ENCODE measurements around the gene SFT2D1.
"Not testable (repeated sequence)": the region's sequence is repeated elsewhere in the genome, so short reads cannot be mapped to it uniquely, and the experiment has no call there.

Gene SFT2D1

DNA sequence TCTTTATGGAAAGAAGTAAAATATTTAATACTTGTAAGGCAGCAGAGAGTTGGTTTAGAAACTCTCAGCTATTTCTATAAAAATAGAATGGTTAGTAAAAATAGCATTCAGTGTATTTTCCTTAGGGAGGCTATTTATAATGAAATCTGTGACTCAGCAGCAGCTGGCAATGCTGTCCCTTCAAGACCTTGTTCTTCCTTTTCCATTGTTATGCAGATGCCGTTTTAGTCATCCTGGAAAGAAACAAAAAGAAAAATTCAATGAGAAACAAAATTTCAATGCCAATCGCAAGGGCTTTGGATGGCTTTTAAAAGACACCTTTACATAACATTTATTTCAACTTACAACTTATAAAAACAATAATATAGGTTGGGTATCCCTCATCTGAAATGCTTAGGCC is 22.9 kb upstream of the SFT2D1 start:
- Histone ChIP-seq H3K27ac (ENCODE audit: low read depth in 2 of 2, low read length in 2 of 2) (no peak overlapping the region), H3K36me3 (ENCODE audit: control insufficient read depth in 2 of 2, insufficient read depth in 2 of 2, low read length in 2 of 2) (peaks cover 21 to 29% of the 10 kb centered on the region in 2 donors), H3K9ac (ENCODE audit: low read depth in 1 of 2, low read length in 2 of 2) (no peak overlapping the region)

DNA sequence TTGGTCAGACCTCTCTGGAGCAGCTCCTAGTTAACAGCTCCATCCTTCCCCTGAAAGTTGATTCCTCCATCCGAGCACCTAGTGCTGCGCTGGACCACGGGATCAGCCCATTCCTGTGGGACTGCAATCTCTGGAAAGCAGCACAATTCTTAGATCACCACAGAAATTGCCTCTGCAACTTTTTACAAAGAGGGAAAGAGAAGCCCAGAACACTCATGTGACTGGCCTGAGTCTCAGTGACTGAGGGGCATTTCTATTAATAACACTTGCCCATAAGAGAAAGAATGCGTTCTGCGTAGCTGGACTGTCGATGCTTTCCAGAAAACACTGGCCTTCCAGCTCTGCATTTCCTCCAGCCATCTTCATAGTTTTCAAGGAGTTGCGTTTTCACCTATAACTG is 22.1 kb upstream of the SFT2D1 start:
- H3K4me3 ChIP-seq (ENCODE audit: low read length in 2 of 2): no peak overlapping the region
- H3K9ac ChIP-seq (ENCODE audit: low read depth in 1 of 2, low read length in 2 of 2): no peak overlapping the region
- no peaks in the 10 kb centered on the region for H3K9me3 ChIP-seq (ENCODE audit: control insufficient read depth in 2 of 2, low read length in 2 of 2)
- no peaks in the 10 kb centered on the region for H3K27me3 ChIP-seq (ENCODE audit: control insufficient read depth in 2 of 2, insufficient read depth in 2 of 2, low read length in 2 of 2)
- H3K36me3 ChIP-seq (ENCODE audit: control insufficient read depth in 2 of 2, insufficient read depth in 2 of 2, low read length in 2 of 2): peaks cover 21 to 29% of the 10 kb centered on the region in 2 donors
- peaks cover 0 to 2% of the 10 kb centered on the region in 2 donors for H3K4me1 ChIP-seq (ENCODE audit: control insufficient read depth in 2 of 2, insufficient read depth in 2 of 2, low read length in 2 of 2)
- no peak overlapping the region for H3K27ac ChIP-seq (ENCODE audit: low read depth in 2 of 2, low read length in 2 of 2)

More for the DNA sequence above, 22.9 kb upstream of the SFT2D1 start:
- H3K9me3 ChIP-seq (ENCODE audit: control insufficient read depth in 2 of 2, low read length in 2 of 2): no peaks in the 10 kb centered on the region
- peaks cover 0 to 2% of the 10 kb centered on the region in 2 donors for H3K4me1 ChIP-seq (ENCODE audit: control insufficient read depth in 2 of 2, insufficient read depth in 2 of 2, low read length in 2 of 2)
- H3K4me3 ChIP-seq (ENCODE audit: low read length in 2 of 2): no peak overlapping the region
- no peaks in the 10 kb centered on the region for H3K27me3 ChIP-seq (ENCODE audit: control insufficient read depth in 2 of 2, insufficient read depth in 2 of 2, low read length in 2 of 2)

DNA sequence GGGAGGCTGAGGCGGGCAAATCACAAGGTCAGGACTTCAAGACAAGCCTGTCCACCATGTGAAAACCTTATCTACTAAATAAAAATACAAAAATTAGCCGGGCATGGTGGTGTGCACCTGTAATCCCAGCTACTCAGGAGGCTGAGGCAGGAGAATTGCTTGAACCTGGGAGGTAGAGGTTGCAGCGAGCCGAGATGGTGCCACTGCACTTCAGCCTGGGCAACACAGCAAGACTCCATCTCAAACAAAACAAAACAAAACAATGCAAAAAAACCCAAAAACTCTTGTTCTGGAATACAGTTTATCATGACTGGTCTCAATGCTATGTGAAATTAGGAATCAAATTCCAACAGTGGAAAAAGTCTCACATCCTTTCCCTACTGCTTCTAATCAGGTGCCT is 20.1 kb upstream of the SFT2D1 start:
- H3K36me3 ChIP-seq (ENCODE audit: control insufficient read depth in 2 of 2, insufficient read depth in 2 of 2, low read length in 2 of 2): peaks cover 21 to 27% of the 10 kb centered on the region in 2 donors
- not testable (repeated sequence) for H3K4me3 ChIP-seq (ENCODE audit: low read length in 2 of 2); H3K9me3 ChIP-seq (ENCODE audit: control insufficient read depth in 2 of 2, low read length in 2 of 2); H3K27me3 ChIP-seq (ENCODE audit: control insufficient read depth in 2 of 2, insufficient read depth in 2 of 2, low read length in 2 of 2); H3K4me1 ChIP-seq (ENCODE audit: control insufficient read depth in 2 of 2, insufficient read depth in 2 of 2, low read length in 2 of 2); H3K9ac ChIP-seq (ENCODE audit: low read depth in 1 of 2, low read length in 2 of 2); H3K27ac ChIP-seq (ENCODE audit: low read depth in 2 of 2, low read length in 2 of 2)

DNA sequence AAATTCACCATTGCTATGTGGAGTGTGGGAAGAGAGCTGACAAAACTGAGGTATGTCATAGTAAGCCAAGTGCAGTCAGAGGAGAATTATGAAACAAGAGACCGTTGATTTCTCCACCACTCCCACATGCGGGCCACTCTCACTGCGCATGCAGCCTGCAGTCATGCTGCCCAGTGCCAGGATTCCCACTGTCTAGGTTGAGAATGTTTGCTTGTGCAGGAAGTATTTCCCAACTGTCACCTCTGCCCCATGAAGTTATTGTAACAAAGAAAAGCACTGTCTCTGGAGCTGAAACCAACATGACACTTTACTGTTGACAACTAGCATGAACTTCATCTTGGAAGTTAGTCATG is 18.7 kb upstream of the SFT2D1 start:
- H3K27ac ChIP-seq (ENCODE audit: low read depth in 2 of 2, low read length in 2 of 2): no peak overlapping the region

DNA sequence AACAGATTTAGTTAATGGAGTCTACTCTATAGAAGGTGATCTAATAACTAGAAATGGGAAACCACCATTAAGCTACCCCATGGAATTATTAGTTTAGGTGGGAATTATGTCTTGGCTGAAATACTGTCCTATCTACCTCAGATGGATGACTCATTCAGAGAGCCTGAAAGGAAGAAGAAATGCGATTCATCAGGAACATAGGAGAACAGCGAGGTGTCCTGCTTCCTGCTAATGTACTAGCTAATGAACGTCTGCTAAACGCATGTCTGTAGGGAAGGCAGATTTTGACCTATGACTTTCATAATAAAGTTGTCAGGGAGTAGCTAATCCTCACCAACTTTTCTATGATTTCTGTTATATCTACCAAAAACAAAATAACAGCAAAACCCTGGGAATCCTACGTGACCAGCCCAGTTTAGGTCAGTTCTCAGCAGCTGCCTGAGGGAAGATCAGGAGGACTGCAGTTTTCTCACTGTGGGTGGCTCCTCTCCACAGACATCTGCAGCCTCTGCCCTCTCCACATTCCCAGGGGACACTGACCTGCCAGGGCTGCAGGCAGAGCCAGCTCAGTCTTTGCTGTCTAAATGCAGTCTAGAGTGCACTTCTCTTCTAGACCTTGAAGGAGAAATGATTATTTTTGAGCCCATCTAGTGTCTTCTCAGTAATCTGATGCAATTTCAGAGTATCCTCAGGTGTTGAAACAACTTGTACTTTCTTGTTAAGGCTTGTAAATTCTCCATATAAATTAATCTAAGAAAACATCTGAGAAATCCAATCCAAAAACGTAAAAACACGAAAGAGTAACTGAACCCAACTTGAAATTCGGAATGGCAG is 18.1 kb upstream of the SFT2D1 start:
- H3K27ac ChIP-seq (ENCODE audit: low read depth in 2 of 2, low read length in 2 of 2): no peak overlapping the region
- no peak overlapping the region for H3K4me3 ChIP-seq (ENCODE audit: low read length in 2 of 2)
- no peaks in the 10 kb centered on the region for H3K9me3 ChIP-seq (ENCODE audit: control insufficient read depth in 2 of 2, low read length in 2 of 2)
- no peaks in the 10 kb centered on the region for H3K27me3 ChIP-seq (ENCODE audit: control insufficient read depth in 2 of 2, insufficient read depth in 2 of 2, low read length in 2 of 2)
- peaks cover 16 to 18% of the 10 kb centered on the region in 2 donors for H3K36me3 ChIP-seq (ENCODE audit: control insufficient read depth in 2 of 2, insufficient read depth in 2 of 2, low read length in 2 of 2)
- no peak overlapping the region for H3K9ac ChIP-seq (ENCODE audit: low read depth in 1 of 2, low read length in 2 of 2)
- peaks cover 0 to 2% of the 10 kb centered on the region in 2 donors for H3K4me1 ChIP-seq (ENCODE audit: control insufficient read depth in 2 of 2, insufficient read depth in 2 of 2, low read length in 2 of 2)

More for the DNA sequence above, 18.7 kb upstream of the SFT2D1 start:
- Histone ChIP-seq H3K4me3 (ENCODE audit: low read length in 2 of 2) (no peak overlapping the region), H3K36me3 (ENCODE audit: control insufficient read depth in 2 of 2, insufficient read depth in 2 of 2, low read length in 2 of 2) (peaks cover 21% of the 10 kb centered on the region in 2 donors), H3K9me3 (ENCODE audit: control insufficient read depth in 2 of 2, low read length in 2 of 2) (no peaks in the 10 kb centered on the region), H3K4me1 (ENCODE audit: control insufficient read depth in 2 of 2, insufficient read depth in 2 of 2, low read length in 2 of 2) (peaks cover 0 to 2% of the 10 kb centered on the region in 2 donors), H3K27me3 (ENCODE audit: control insufficient read depth in 2 of 2, insufficient read depth in 2 of 2, low read length in 2 of 2) (no peaks in the 10 kb centered on the region), H3K9ac (ENCODE audit: low read depth in 1 of 2, low read length in 2 of 2) (no peak overlapping the region)

DNA sequence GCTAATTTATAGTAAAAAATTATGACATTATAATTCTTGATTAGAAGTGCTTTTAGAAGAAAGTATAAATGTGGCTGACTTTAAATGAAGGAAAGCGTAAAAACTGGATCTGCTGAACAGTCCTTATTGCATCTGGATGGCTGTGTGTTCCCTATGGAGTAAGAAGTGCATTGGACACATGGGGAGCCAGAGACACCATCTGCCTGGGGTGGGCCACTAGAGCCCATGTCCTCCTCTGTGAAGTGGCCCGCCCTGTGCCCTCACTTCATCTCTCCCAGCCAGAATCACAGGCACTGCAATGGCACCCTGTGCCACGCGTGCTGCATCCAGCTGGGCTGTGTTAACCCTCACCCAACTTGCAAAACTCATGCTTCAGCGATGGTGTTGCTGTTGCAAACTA is 13.2 kb upstream of the SFT2D1 start:
- Histone ChIP-seq H3K9ac (ENCODE audit: low read depth in 1 of 2, low read length in 2 of 2) (no peak overlapping the region), H3K27ac (ENCODE audit: low read depth in 2 of 2, low read length in 2 of 2) (no peak overlapping the region), H3K4me1 (ENCODE audit: control insufficient read depth in 2 of 2, insufficient read depth in 2 of 2, low read length in 2 of 2) (peaks cover 0 to 10% of the 10 kb centered on the region in 2 donors), H3K36me3 (ENCODE audit: control insufficient read depth in 2 of 2, insufficient read depth in 2 of 2, low read length in 2 of 2) (no peaks in the 10 kb centered on the region), H3K4me3 (ENCODE audit: low read length in 2 of 2) (no peak overlapping the region), H3K9me3 (ENCODE audit: control insufficient read depth in 2 of 2, low read length in 2 of 2) (no peaks in the 10 kb centered on the region), H3K27me3 (ENCODE audit: control insufficient read depth in 2 of 2, insufficient read depth in 2 of 2, low read length in 2 of 2) (no peaks in the 10 kb centered on the region)

DNA sequence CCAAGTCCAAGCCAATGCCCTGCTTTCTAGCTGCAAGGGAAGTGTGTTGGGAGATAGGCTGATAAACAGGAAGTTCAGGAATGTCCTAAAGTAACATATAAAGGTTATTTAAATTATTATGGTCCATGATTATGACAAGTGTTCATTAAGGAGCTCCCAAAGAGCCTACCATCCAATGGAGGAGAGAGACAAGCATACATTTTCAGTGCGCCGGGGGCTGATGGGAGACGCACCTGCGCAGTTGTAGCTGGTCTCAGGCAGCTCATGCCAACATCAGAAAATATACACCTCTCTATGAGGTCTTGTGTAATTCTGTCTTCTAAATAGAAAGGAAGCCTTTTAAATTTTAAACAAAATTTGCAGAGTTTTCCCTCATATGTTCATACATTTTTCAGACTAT is 12.6 kb upstream of the SFT2D1 start:
- Histone ChIP-seq H3K9ac (ENCODE audit: low read depth in 1 of 2, low read length in 2 of 2) (no peak overlapping the region), H3K4me3 (ENCODE audit: low read length in 2 of 2) (no peak overlapping the region), H3K27ac (ENCODE audit: low read depth in 2 of 2, low read length in 2 of 2) (no peak overlapping the region), H3K36me3 (ENCODE audit: control insufficient read depth in 2 of 2, insufficient read depth in 2 of 2, low read length in 2 of 2) (no peaks in the 10 kb centered on the region), H3K4me1 (ENCODE audit: control insufficient read depth in 2 of 2, insufficient read depth in 2 of 2, low read length in 2 of 2) (peaks cover 0 to 10% of the 10 kb centered on the region in 2 donors), H3K27me3 (ENCODE audit: control insufficient read depth in 2 of 2, insufficient read depth in 2 of 2, low read length in 2 of 2) (no peaks in the 10 kb centered on the region), H3K9me3 (ENCODE audit: control insufficient read depth in 2 of 2, low read length in 2 of 2) (no peaks in the 10 kb centered on the region)

DNA sequence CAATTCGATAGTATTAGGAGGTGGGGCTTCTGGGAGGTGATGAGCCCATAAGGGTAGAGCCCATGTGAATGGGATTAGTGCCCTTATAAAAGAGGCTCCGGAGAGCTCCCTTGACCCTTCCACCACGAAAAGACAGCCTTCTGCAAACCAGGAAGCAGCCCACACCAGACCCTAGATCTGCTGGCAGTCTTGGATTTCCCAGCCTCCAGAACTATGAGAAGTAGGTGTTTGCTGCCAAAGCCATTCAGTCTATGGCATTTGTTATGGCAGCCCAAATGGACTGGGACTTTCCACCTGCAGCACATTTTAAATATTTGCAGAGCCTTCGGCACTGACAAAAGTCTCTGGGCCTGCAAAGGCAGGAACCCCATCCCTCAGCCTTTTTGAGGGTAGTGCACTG is 11.8 kb upstream of the SFT2D1 start:
- H3K27ac ChIP-seq (ENCODE audit: low read depth in 2 of 2, low read length in 2 of 2): no peak overlapping the region
- no peaks in the 10 kb centered on the region for H3K36me3 ChIP-seq (ENCODE audit: control insufficient read depth in 2 of 2, insufficient read depth in 2 of 2, low read length in 2 of 2)
- H3K9ac ChIP-seq (ENCODE audit: low read depth in 1 of 2, low read length in 2 of 2): no peak overlapping the region
- H3K9me3 ChIP-seq (ENCODE audit: control insufficient read depth in 2 of 2, low read length in 2 of 2): no peaks in the 10 kb centered on the region
- no peak overlapping the region for H3K4me3 ChIP-seq (ENCODE audit: low read length in 2 of 2)
- H3K27me3 ChIP-seq (ENCODE audit: control insufficient read depth in 2 of 2, insufficient read depth in 2 of 2, low read length in 2 of 2): no peaks in the 10 kb centered on the region
- H3K4me1 ChIP-seq (ENCODE audit: control insufficient read depth in 2 of 2, insufficient read depth in 2 of 2, low read length in 2 of 2): peaks cover 0 to 10% of the 10 kb centered on the region in 2 donors

DNA sequence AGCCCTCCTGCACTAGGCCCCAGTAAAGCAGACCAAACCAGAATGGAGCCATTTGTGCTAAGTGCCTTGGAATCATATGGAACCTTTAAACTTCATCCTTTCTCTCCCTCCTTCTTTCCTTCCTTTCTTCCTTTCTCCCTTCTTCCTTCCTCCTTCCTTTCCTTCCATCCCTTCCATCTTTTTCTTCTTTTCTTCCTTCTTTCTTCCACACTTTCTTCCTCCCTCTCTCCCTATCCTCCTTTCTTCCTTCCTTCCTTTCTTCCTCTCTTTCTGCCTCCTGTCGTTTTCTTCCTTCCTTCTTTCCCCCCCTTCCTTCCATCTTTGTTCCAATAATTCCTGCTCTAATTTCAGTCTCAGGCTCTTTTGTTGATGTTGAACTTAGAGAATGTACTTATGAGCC is 11.2 kb upstream of the SFT2D1 start:
- Histone ChIP-seq H3K4me3 (ENCODE audit: low read length in 2 of 2) (no peak overlapping the region), H3K9me3 (ENCODE audit: control insufficient read depth in 2 of 2, low read length in 2 of 2) (no peaks in the 10 kb centered on the region), H3K9ac (ENCODE audit: low read depth in 1 of 2, low read length in 2 of 2) (no peak overlapping the region), H3K36me3 (ENCODE audit: control insufficient read depth in 2 of 2, insufficient read depth in 2 of 2, low read length in 2 of 2) (no peaks in the 10 kb centered on the region), H3K27ac (ENCODE audit: low read depth in 2 of 2, low read length in 2 of 2) (no peak overlapping the region), H3K27me3 (ENCODE audit: control insufficient read depth in 2 of 2, insufficient read depth in 2 of 2, low read length in 2 of 2) (no peaks in the 10 kb centered on the region), H3K4me1 (ENCODE audit: control insufficient read depth in 2 of 2, insufficient read depth in 2 of 2, low read length in 2 of 2) (peaks cover 0 to 10% of the 10 kb centered on the region in 2 donors)

DNA sequence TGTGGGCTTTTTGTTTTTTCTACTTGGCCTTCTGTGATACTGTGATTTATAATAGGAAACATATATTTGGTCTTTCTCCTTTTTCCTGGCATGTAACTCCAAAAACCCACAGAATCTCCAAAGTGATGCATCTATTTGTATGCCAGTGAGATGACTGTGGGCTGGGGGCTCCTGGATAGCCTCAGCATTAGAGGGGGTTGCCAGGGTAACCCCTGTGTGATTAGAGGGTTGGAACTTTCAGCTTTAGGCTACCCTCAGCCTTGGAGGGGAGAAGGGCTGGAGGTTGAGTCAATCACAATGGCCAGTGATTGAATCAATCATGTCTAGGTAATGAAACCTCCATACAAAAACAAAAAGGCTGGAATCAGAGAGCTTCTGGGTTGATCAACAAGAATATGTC is 10.6 kb upstream of the SFT2D1 start:
- no peaks in the 10 kb centered on the region for H3K9me3 ChIP-seq (ENCODE audit: control insufficient read depth in 2 of 2, low read length in 2 of 2)
- no peak overlapping the region for H3K4me3 ChIP-seq (ENCODE audit: low read length in 2 of 2)
- H3K9ac ChIP-seq (ENCODE audit: low read depth in 1 of 2, low read length in 2 of 2): no peak overlapping the region
- no peaks in the 10 kb centered on the region for H3K27me3 ChIP-seq (ENCODE audit: control insufficient read depth in 2 of 2, insufficient read depth in 2 of 2, low read length in 2 of 2)
- H3K27ac ChIP-seq (ENCODE audit: low read depth in 2 of 2, low read length in 2 of 2): no peak overlapping the region
- no peaks in the 10 kb centered on the region for H3K36me3 ChIP-seq (ENCODE audit: control insufficient read depth in 2 of 2, insufficient read depth in 2 of 2, low read length in 2 of 2)
- H3K4me1 ChIP-seq (ENCODE audit: control insufficient read depth in 2 of 2, insufficient read depth in 2 of 2, low read length in 2 of 2): peaks cover 0 to 10% of the 10 kb centered on the region in 2 donors

Measured in mucosa of rectum (tissue), 2 donors.